Activated CD8-positive, alpha-beta memory T cell treated with anti-CD3 and anti-CD28 coated beads for 4 hours (primary cell): ENCODE data around the gene CMBL.
"Not testable (repeated sequence)": the region's sequence is repeated elsewhere in the genome, so short reads cannot be mapped to it uniquely, and the experiment has no call there.

Source experiments
- DNase-seq, 2 donors: peaks; one replicate each; pipeline ENCODE4 v3.0.0-alpha.2; 2020; ENCODE audit warnings: low read depth in 2 of 2

Gene CMBL

DNA sequence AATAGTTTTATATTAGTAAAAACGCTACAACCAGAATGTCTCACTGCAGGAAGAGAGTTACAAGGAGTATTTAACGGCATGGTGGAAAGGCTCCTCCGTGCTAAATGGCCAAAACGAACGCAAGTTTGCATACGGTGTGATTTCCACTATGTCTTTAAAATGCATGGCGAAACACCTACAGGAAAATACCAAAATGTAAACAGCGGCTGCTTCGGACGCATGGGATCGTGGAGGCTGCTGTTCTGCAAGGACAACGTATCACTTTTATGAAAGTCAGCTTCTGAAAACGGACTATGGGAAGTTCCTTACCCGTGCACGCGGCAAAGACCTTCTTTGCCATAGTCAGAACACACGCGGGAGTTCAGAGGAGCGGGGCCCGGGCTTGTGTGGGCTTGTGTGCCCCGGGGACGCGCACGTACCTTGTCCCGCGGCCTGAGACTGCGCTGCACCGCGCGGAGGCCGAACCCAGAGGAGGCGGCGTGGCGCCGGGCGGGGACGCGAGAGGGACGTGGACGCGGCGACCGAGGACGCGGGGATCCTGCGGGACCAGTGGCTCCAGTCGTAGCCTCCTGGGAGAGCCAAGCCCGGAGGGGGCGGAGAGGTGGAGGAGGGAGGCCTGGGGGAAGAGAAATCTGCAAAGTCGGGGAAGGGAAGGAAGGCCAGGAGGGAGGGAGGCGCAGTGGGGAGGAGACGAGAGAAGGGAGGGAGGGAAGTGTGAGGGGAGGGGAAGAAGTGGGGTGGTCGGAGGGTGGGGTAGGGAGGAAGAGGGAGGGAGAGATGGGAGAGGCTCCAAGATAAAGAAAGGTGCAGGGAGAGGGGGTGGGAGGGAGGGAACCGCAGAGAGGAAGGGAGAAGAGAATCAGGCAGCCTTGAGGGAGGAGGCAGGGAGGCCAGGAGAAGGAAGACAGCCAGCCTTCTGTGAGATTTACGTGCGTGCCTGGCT, at the start of gene CMBL:
Gene CMBL (minus strand): TSS at position 697 of the 943 bp plus-strand sequence. CDS start 17,140 bp downstream, outside the sequence.
- no peak for DNase-seq

DNA sequence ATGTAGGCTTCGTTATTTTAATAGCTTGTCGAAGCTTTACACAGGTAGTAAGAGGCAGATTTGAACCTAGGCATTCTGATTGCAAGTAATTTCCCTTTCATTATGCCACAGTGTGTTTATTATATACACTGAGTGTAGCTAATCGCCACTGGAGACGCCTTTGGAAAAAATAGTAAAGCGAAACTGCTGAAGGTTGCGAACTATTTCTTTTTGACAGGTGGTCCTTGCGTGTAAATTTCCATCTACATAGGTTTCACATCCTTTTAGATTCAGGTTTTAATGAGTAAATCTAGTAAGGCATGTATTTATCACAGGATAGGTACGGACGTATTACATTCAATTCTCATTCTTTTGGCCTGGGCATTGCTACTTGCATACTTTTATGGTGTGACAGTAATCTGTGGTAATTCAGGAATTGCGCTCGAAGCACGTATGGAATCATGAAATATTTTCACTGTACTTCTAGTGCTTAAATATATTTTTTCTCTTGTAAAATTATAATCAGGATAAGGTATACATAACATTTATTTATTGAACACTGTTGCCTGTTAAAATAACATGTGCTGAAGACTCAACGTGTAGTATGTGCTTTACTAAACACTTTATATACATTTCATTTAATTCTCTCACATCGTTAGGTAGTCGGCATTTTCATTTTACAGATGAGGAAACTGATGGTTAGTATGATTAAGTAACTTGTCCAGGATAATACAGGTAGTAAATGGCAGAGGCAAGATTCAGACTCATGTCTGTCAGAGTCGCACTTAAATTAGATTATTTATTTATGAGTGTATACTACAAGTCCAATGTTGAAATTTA, 47.6 kb upstream of the CMBL start:
- DNase-seq, result no peak

DNA sequence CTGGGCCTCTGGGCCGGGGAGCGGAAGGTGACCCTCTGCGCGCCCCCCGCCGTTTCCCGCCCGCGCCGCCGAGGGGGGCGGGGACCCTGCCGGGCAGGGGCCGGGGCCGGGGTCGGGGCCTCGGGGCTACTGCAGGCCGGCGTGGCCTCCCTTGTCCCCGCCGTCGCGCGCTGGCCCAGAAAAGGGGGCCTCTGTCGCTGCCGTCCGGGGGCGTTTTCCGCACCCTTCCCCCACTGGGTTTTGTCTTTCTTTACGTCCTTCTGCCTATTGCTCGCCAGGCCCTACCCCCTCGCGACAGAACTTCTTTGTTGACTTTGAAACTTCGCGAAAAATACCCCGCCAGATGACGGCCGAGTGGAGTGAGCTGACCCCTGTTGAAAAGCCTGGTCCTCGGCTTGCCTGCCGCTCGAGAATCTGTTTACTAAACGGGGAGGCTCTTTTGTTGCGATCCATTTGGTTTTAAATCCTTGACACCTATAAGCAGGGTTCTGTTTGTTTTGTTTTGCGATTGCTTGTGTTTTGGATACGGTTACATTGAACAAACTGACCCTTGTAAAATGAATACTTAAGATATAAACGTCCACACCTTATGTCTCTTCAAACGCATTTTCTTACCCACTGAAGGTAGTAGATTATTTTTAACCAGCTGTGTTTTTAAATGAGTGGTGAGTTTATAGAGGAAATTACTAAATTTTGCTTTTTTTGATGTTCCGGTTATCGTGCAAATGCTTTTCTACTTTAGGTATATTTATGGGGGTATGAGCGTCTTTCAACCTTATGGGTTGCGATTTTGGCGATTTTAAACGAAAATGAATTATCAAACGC, 46.6 kb upstream of the CMBL start:
- DNase-seq, result no peak

GRCh38 chr5:10353241-10354047, 45.7 kb upstream of the CMBL start, which contains the start of gene MARCHF6:
Gene MARCHF6, plus strand, starts transcription at chr5:10353695. Its CDS starts 204 bp downstream, at chr5:10353899.
- DNase-seq, result peak; percentile 89 to 90

- DNase-seq, result no peak
Measured at GRCh38 chr5:10352430-10353240, 44.9 kb upstream of the CMBL start.

- no peak for DNase-seq
Measured at GRCh38 chr5:10351919-10352318, 44.2 kb upstream of the CMBL start.

DNA sequence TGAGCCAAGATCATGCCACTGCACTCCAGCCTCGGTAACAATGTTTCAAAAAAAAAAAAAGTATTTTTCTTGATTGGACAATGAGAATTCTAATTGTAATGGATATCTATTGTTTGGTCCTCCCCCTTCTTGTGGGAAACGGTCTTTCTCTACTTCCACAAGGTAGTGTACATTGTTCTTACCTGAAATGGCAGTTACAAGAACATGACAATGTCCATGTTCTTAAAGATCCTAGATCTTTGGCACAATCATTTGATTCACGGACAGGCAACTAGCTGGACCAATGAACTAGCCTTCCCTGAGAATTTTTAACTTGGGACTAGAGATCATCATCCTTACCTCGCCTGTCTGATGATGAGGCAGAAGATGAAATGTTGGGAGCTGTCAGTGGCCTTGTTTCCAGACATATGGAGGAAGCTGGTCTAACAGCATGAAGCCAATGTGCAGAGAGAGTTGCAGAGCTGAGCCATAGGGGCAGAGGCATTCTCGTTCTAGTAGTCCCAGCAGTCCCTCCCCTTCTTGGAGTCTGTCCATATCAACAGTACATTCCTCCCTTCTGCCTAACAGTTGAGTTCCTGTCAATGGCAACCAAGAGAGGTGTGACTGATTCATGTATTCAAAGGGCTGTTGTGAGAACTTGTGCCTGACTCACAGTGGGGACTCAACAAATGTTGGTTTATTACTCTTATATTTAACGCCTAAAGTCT, 43.6 kb upstream of the CMBL start:
- no peak for DNase-seq

- DNase-seq, result no peak
Measured at GRCh38 chr5:10348258-10348657, 40.6 kb upstream of the CMBL start.

DNA sequence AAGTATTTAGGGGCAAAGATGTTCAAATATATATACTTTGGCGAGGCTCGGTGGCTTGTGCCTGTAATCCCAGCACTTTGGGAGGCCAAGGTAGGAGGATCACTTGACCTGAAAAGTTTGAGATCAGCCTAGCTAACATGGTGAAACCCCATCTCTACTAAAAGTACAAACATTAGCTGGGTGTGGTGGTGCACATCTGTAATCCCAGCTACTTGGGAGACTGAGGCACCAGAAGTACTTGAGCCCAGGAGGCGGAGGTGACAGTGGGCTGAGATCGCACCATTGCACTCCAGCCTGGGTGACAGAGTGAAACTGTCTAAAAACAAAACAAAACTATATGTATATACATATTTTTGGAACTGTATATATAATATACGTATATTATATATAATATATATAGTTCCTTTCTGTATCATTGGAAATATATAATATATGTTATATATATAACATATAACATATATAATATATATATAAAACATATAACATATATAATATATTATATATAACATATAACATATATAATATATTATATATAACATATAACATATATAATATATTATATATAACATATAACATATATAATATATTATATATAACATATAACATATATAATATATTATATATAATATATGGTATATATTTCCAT, 36.9 kb upstream of the CMBL start:
- DNase-seq, result not testable (repeated sequence)

- DNase-seq, result no peak
Measured at GRCh38 chr5:10343486-10343885, 35.8 kb upstream of the CMBL start.

DNA sequence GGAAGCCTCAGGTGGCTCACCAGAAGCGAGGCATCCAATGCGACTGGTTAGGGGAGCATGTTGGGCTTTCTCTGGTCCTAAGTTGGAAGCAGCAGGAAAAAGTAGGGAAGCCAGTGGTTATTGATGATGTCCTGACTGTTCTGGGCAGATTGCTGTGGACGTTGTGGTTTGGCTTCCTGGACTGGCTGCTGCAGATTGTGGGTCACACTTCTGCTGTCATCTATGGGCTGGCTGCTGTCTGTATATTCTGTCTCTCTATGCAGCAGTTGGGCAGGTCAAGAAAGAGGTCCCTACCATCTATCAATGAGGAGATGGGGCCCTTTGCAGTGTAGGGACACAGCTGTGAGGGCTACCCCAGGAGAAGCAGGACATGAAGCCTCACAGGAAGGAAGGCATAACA, 32.3 kb upstream of the CMBL start:
- DNase-seq, result no peak

GRCh38 chr5:10339058-10339811, 31.5 kb upstream of the CMBL start:
- DNase-seq, result no peak

DNA sequence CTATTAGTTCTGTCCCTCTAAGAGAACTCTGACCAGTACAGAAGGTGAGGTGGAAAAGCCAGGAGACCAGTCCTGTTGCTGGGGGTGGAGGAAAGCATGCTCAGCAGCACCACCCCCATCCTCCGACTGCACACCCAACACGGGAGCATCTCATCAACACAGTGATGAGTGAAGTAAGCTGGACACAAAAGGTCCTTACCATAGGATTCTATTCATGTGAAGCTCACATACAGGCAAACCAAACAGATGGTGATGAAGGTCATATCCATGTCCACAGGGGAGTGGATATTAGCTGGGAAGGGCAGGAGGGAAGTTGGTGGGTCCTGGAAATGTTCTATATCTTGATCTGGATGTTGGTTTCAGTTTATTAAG, 31.0 kb upstream of the CMBL start:
- no peak for DNase-seq

- DNase-seq, result no peak
Measured at GRCh38 chr5:10337986-10338385, 30.3 kb upstream of the CMBL start.

GRCh38 chr5:10337107-10337506, 29.4 kb upstream of the CMBL start:
- no peak for DNase-seq

GRCh38 chr5:10335711-10336470, 28.2 kb upstream of the CMBL start:
- DNase-seq, result no peak

- DNase-seq, result no peak
Measured at GRCh38 chr5:10334831-10335230, 27.1 kb upstream of the CMBL start.
